SU-DHL-6 (cell line): ENCODE measurements around the gene PLAAT5.

Experiments used
- H2AFZ ChIP-seq: fragments of 200-600 bp; sonication (generic); 2 replicates; pipeline ENCODE4 v1.6.1; 2014; ENCODE audit warnings: low read depth, mild to moderate bottlenecking, moderate library complexity, mixed read lengths, antibody characterized with exemption, low read length; ENCODE audit not compliant: severe bottlenecking
- H3F3A ChIP-seq: fragments of 200-600 bp; shearing (Covaris generic); 2 replicates; pipeline ENCODE4 v1.6.0; 2016; ENCODE audit warnings: antibody characterized with exemption, mild to moderate bottlenecking; ENCODE audit not compliant: insufficient read depth
- H3K27ac ChIP-seq: fragments of 200-600 bp; sonication (generic); 2 replicates; pipeline ENCODE4 v1.5.1; 2016; ENCODE audit warnings: low read depth, mild to moderate bottlenecking, low read length, moderate library complexity, mixed read lengths
- H3K27me3 ChIP-seq: fragments of 200-600 bp; sonication (generic), shearing (Covaris generic); 2 replicates; pipeline ENCODE4 v1.6.0; 2014; ENCODE audit warnings: mild to moderate bottlenecking, low read length
- H3K36me3 ChIP-seq: fragments of 200-600 bp; sonication (generic); 2 replicates; pipeline ENCODE4 v1.6.1; 2014; ENCODE audit warnings: mild to moderate bottlenecking, low read length, mixed read lengths
- H3K4me2 ChIP-seq: fragments of 300-600, 200-600 bp; shearing (Covaris generic), sonication (generic); 2 replicates; pipeline ENCODE4 v1.6.0; 2014; ENCODE audit warnings: low read length, low read depth, mild to moderate bottlenecking; ENCODE audit not compliant: poor library complexity, severe bottlenecking
- H3K4me3 ChIP-seq: fragments of 200-600 bp; sonication (generic); 2 replicates; pipeline ENCODE4 v1.5.1; 2014; ENCODE audit warnings: antibody characterized with exemption, low read length, mild to moderate bottlenecking, mixed read lengths; ENCODE audit not compliant: insufficient read depth, poor library complexity, severe bottlenecking
- H3K79me2 ChIP-seq: fragments of 200-600 bp; sonication (generic); 2 replicates; pipeline ENCODE4 v1.6.1; 2014; ENCODE audit warnings: mild to moderate bottlenecking, low read length, moderate library complexity; ENCODE audit not compliant: insufficient read depth
- H3K9ac ChIP-seq: fragments of 200-600 bp; sonication (generic); 2 replicates; pipeline ENCODE4 v1.7.0; 2014; ENCODE audit warnings: mild to moderate bottlenecking, low read length
- H3K9me2 ChIP-seq: fragments of 200-600 bp; sonication (generic); replicated peaks from 2 replicates; pipeline ENCODE4 v1.6.1; 2014; ENCODE audit warnings: low read length; ENCODE audit not compliant: insufficient read depth
- H3K9me3 ChIP-seq: fragments of 200-600 bp; sonication (generic); 2 replicates; pipeline ENCODE4 v1.6.1; 2014; ENCODE audit warnings: low read length, mixed read lengths; ENCODE audit not compliant: insufficient read depth
- H4K20me1 ChIP-seq: fragments of 200-600 bp; sonication (generic); 2 replicates; pipeline ENCODE4 v1.6.1; 2014; ENCODE audit warnings: low read depth, mild to moderate bottlenecking, antibody characterized with exemption, low read length, moderate library complexity, mixed read lengths
- EZH2phosphoT487 ChIP-seq: fragments of 200-600 bp; sonication (generic), shearing (Covaris generic); conservative IDR thresholded peaks from 2 replicates; pipeline ENCODE4 v1.6.1; 2018; ENCODE audit warnings: mild to moderate bottlenecking, antibody characterized with exemption, low read length, moderate library complexity, mixed read lengths
- TF ChIP-seq, protein P1 (sequence below): fragments of 200-600 bp; sonication (generic); IDR thresholded peaks from one replicate; pipeline ENCODE4 v1.5.1; 2017; ENCODE audit warnings: antibody characterized with exemption, mild to moderate bottlenecking, low read length, moderate library complexity; ENCODE audit not compliant: insufficient read depth, poor library complexity, severe bottlenecking

The PLAAT5 gene

GRCh38 chr11:63505857-63506528, 15.0 kb upstream of the PLAAT5 start, which contains the start of gene LGALS12:
Gene LGALS12 (plus strand): TSS chr11:63506084. CDS start chr11:63506459, 375 bp downstream.
- Histone ChIP-seq H3K79me2 (no peaks in the 10 kb centered on the region), H3K9me3 (no peaks in the 10 kb centered on the region), H3K36me3 (no peaks in the 10 kb centered on the region), H3K27me3 (no peaks in the 10 kb centered on the region), H3K27ac (no peak within 1 kb of the TSS), H3F3A (no peaks in the 10 kb centered on the region), H4K20me1 (no peaks in the 10 kb centered on the region), H3K9me2 (no peaks in the 10 kb centered on the region), H2AFZ (no peak within 1 kb of the TSS), H3K4me3 (no peak within 1 kb of the TSS), H3K9ac (no peak within 1 kb of the TSS), H3K4me2 (no peak within 1 kb of the TSS)
- no peak for TF ChIP-seq EZH2phosphoT487
- TF ChIP-seq, protein P1, sequence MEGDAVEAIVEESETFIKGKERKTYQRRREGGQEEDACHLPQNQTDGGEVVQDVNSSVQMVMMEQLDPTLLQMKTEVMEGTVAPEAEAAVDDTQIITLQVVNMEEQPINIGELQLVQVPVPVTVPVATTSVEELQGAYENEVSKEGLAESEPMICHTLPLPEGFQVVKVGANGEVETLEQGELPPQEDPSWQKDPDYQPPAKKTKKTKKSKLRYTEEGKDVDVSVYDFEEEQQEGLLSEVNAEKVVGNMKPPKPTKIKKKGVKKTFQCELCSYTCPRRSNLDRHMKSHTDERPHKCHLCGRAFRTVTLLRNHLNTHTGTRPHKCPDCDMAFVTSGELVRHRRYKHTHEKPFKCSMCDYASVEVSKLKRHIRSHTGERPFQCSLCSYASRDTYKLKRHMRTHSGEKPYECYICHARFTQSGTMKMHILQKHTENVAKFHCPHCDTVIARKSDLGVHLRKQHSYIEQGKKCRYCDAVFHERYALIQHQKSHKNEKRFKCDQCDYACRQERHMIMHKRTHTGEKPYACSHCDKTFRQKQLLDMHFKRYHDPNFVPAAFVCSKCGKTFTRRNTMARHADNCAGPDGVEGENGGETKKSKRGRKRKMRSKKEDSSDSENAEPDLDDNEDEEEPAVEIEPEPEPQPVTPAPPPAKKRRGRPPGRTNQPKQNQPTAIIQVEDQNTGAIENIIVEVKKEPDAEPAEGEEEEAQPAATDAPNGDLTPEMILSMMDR, result no peak

GRCh38 chr11:63504933-63505586, 14.1 kb upstream of the PLAAT5 start:
- H3K79me2 ChIP-seq, result no peaks in the 10 kb centered on the region
- no peaks in the 10 kb centered on the region for H3K27me3 ChIP-seq
- no peaks in the 10 kb centered on the region for H3F3A ChIP-seq
- no peaks in the 10 kb centered on the region for H3K36me3 ChIP-seq
- H3K9me2 ChIP-seq, result no peaks in the 10 kb centered on the region
- H3K4me3 ChIP-seq, result no peak overlapping the region
- H2AFZ ChIP-seq, result no peak overlapping the region
- H3K27ac ChIP-seq, result no peak overlapping the region
- no peak overlapping the region for H3K9ac ChIP-seq
- no peak overlapping the region for H3K4me2 ChIP-seq
- TF ChIP-seq EZH2phosphoT487, result no peak
- TF ChIP-seq, protein P1, result no peak
- H3K9me3 ChIP-seq, result 0 out of 2 replicates have a peak, but pooled peaks cover 7% of the 10 kb centered on the region
- H4K20me1 ChIP-seq, result no peaks in the 10 kb centered on the region

DNA sequence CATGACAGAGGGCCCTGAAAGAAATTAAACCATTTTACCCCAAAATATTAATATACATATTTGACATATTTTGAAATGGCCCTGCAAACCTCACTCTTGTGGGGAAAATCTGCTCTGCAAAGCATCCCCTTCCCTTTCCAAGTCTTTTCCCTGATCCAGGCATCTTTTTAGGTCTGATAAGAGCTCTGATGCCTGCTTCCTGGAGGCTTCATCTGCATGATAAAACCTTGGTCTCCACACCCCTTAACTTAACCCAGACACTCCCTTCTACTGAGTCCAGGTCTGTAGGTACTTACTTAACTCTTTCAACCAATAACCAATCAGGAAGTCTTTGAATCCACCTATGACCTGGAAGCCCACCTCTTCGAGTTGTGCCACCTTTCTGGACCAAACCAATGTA, 13.1 kb upstream of the PLAAT5 start:
- no peaks in the 10 kb centered on the region for H3K27me3 ChIP-seq
- H3K4me2 ChIP-seq, result no peak overlapping the region
- no peaks in the 10 kb centered on the region for H3F3A ChIP-seq
- no peaks in the 10 kb centered on the region for H3K79me2 ChIP-seq
- H3K4me3 ChIP-seq, result no peak overlapping the region
- H2AFZ ChIP-seq, result no peak overlapping the region
- no peaks in the 10 kb centered on the region for H4K20me1 ChIP-seq
- no peaks in the 10 kb centered on the region for H3K9me2 ChIP-seq
- H3K9ac ChIP-seq, result no peak overlapping the region
- no peak overlapping the region for H3K27ac ChIP-seq
- 0 out of 2 replicates have a peak, but pooled peaks cover 8% of the 10 kb centered on the region for H3K9me3 ChIP-seq
- H3K36me3 ChIP-seq, result no peaks in the 10 kb centered on the region
- TF ChIP-seq, protein P1, result no peak
- no peak for TF ChIP-seq EZH2phosphoT487
